ENCODE measurements around the gene HTRA3.

Gene HTRA3

GRCh38 chr4:8266088-8266487 lies 3.5 kb upstream of the HTRA3 start:
- Histone ChIP-seq H3K27me3 (ENCODE audit: control insufficient read depth, insufficient read depth, low read length) (no peaks in the 10 kb centered on the region), H3K4me2 (ENCODE audit: low read length) (no peak overlapping the region), H3K9me3 (ENCODE audit: control insufficient read depth, low read length) (no peaks in the 10 kb centered on the region), H3K4me3 (ENCODE audit: low read depth, low read length) (no peak overlapping the region), H3K9ac (no peak overlapping the region), H3K4me1 (no peaks in the 10 kb centered on the region), H3K36me3 (ENCODE audit: control insufficient read depth, insufficient read depth, low read length) (no peaks in the 10 kb centered on the region), H3K27ac (no peak overlapping the region), H2AFZ (no peak overlapping the region), H3K79me2 (no peaks in the 10 kb centered on the region)
- no peak for TF ChIP-seq CTCF (IDR thresholded peaks at IDR 0.05)

GRCh38 chr4:8266508-8266907 lies 3.0 kb upstream of the HTRA3 start:
- H3K36me3 ChIP-seq (ENCODE audit: control insufficient read depth, insufficient read depth, low read length): no peaks in the 10 kb centered on the region
- H3K4me2 ChIP-seq (ENCODE audit: low read length): no peak overlapping the region
- no peak overlapping the region for H3K9ac ChIP-seq
- no peaks in the 10 kb centered on the region for H3K79me2 ChIP-seq
- no peaks in the 10 kb centered on the region for H3K9me3 ChIP-seq (ENCODE audit: control insufficient read depth, low read length)
- no peak overlapping the region for H3K4me3 ChIP-seq (ENCODE audit: low read depth, low read length)
- no peak overlapping the region for H3K27ac ChIP-seq
- no peaks in the 10 kb centered on the region for H3K4me1 ChIP-seq
- H3K27me3 ChIP-seq (ENCODE audit: control insufficient read depth, insufficient read depth, low read length): no peaks in the 10 kb centered on the region
- no peak for TF ChIP-seq CTCF (IDR thresholded peaks at IDR 0.05)
- no peak overlapping the region for H2AFZ ChIP-seq

- Histone ChIP-seq H3K27ac (no peak overlapping the region), H3K4me2 (ENCODE audit: low read length) (no peak overlapping the region), H3K36me3 (ENCODE audit: control insufficient read depth, insufficient read depth, low read length) (no peaks in the 10 kb centered on the region), H2AFZ (no peak overlapping the region), H3K4me3 (ENCODE audit: low read depth, low read length) (no peak overlapping the region), H3K9ac (no peak overlapping the region), H3K4me1 (no peaks in the 10 kb centered on the region), H3K9me3 (ENCODE audit: control insufficient read depth, low read length) (no peaks in the 10 kb centered on the region), H3K27me3 (ENCODE audit: control insufficient read depth, insufficient read depth, low read length) (no peaks in the 10 kb centered on the region), H3K79me2 (no peaks in the 10 kb centered on the region)
- TF ChIP-seq CTCF (IDR thresholded peaks at IDR 0.05): peak; percentile 56
Measured at GRCh38 chr4:8267077-8267476, 2.5 kb upstream of the HTRA3 start.

- no peaks in the 10 kb centered on the region for H3K79me2 ChIP-seq
- no peaks in the 10 kb centered on the region for H3K9me3 ChIP-seq (ENCODE audit: control insufficient read depth, low read length)
- no peak for TF ChIP-seq CTCF (IDR thresholded peaks at IDR 0.05)
- no peaks in the 10 kb centered on the region for H3K27me3 ChIP-seq (ENCODE audit: control insufficient read depth, insufficient read depth, low read length)
- no peak overlapping the region for H2AFZ ChIP-seq
- no peak overlapping the region for H3K9ac ChIP-seq
- no peaks in the 10 kb centered on the region for H3K4me1 ChIP-seq
- H3K4me3 ChIP-seq (ENCODE audit: low read depth, low read length): no peak overlapping the region
- no peak overlapping the region for H3K27ac ChIP-seq
- H3K36me3 ChIP-seq (ENCODE audit: control insufficient read depth, insufficient read depth, low read length): no peaks in the 10 kb centered on the region
- no peak overlapping the region for H3K4me2 ChIP-seq (ENCODE audit: low read length)
Measured at GRCh38 chr4:8268211-8268610, 1.3 kb upstream of the HTRA3 start.

GRCh38 chr4:8268901-8269534 lies 536 bp upstream of the HTRA3 start:
- Histone ChIP-seq H3K36me3 (ENCODE audit: control insufficient read depth, insufficient read depth, low read length) (no peaks in the 10 kb centered on the region), H2AFZ (peak overlapping the region; percentile 11), H3K9ac (no peak overlapping the region), H3K79me2 (no peaks in the 10 kb centered on the region), H3K4me3 (ENCODE audit: low read depth, low read length) (no peak overlapping the region), H3K4me2 (ENCODE audit: low read length) (no peak overlapping the region), H3K9me3 (ENCODE audit: control insufficient read depth, low read length) (no peaks in the 10 kb centered on the region), H3K27ac (no peak overlapping the region), H3K4me1 (no peaks in the 10 kb centered on the region), H3K27me3 (ENCODE audit: control insufficient read depth, insufficient read depth, low read length) (no peaks in the 10 kb centered on the region)
- no peak for TF ChIP-seq CTCF (IDR thresholded peaks at IDR 0.05)

All from parathyroid adenoma (tissue), 2 donors.